T-helper 22 cell (primary cell): ENCODE data around the gene TMEM95.
"Not testable (repeated sequence)": the region's sequence is repeated elsewhere in the genome, so short reads cannot be mapped to it uniquely, and the experiment has no call there.

ENCODE experiments used
- DNase-seq: peaks from one replicate; pipeline ENCODE4 v3.0.0-alpha.2; 2020; ENCODE audit warnings: low read depth

Gene TMEM95

GRCh38 chr17:7346761-7347614, 8.0 kb upstream of the TMEM95 start:
- DNase-seq: no peak

- no peak for DNase-seq
Observed at GRCh38 chr17:7347630-7348477, 7.1 kb upstream of the TMEM95 start.

GRCh38 chr17:7348478-7349242, 6.3 kb upstream of the TMEM95 start:
- DNase-seq: no peak

- peak; percentile 81 for DNase-seq
Observed at GRCh38 chr17:7351665-7352502, 3.1 kb upstream of the TMEM95 start, which contains the start of gene KCTD11. Gene KCTD11, plus strand, starts transcription at chr17:7352162.

GRCh38 chr17:7352503-7352889, 2.5 kb upstream of the TMEM95 start:
- no peak for DNase-seq

GRCh38 chr17:7352910-7353635, 1.9 kb upstream of the TMEM95 start:
- DNase-seq: no peak

- DNase-seq: peak; percentile 26
Observed at GRCh38 chr17:7354262-7354843, 603 bp upstream of the TMEM95 start.

- DNase-seq: no peak
Observed at GRCh38 chr17:7355573-7355972, 617 bp downstream of the TMEM95 start.

- DNase-seq: peak; percentile 62
Observed at GRCh38 chr17:7356072-7356549, 1.2 kb downstream of the TMEM95 start.

GRCh38 chr17:7356756-7357155, 1.8 kb downstream of the TMEM95 start:
- no peak for DNase-seq

- DNase-seq: no peak
Observed at GRCh38 chr17:7357381-7357780, 2.4 kb downstream of the TMEM95 start.

- DNase-seq: no peak
Observed at GRCh38 chr17:7361906-7362305, 7.0 kb downstream of the TMEM95 start.

- DNase-seq: no peak
Observed at GRCh38 chr17:7363311-7363710, 8.4 kb downstream of the TMEM95 start.

GRCh38 chr17:7365963-7366362, 11.0 kb downstream of the TMEM95 start:
- DNase-seq: not testable (repeated sequence)

- DNase-seq: no peak
Observed at GRCh38 chr17:7367083-7367482, 12.1 kb downstream of the TMEM95 start.

GRCh38 chr17:7367918-7368598, 13.1 kb downstream of the TMEM95 start:
- no peak for DNase-seq

GRCh38 chr17:7368599-7368994, 13.6 kb downstream of the TMEM95 start:
- DNase-seq: not testable (repeated sequence)

- DNase-seq: no peak
Observed at GRCh38 chr17:7369825-7370224, 14.9 kb downstream of the TMEM95 start.

- no peak for DNase-seq
Observed at GRCh38 chr17:7370853-7371252, 15.9 kb downstream of the TMEM95 start.

- DNase-seq: no peak
Observed at GRCh38 chr17:7374353-7374752, 19.4 kb downstream of the TMEM95 start.
